ENCODE results near the gene ALX4.

- TF ChIP-seq, protein P1, sequence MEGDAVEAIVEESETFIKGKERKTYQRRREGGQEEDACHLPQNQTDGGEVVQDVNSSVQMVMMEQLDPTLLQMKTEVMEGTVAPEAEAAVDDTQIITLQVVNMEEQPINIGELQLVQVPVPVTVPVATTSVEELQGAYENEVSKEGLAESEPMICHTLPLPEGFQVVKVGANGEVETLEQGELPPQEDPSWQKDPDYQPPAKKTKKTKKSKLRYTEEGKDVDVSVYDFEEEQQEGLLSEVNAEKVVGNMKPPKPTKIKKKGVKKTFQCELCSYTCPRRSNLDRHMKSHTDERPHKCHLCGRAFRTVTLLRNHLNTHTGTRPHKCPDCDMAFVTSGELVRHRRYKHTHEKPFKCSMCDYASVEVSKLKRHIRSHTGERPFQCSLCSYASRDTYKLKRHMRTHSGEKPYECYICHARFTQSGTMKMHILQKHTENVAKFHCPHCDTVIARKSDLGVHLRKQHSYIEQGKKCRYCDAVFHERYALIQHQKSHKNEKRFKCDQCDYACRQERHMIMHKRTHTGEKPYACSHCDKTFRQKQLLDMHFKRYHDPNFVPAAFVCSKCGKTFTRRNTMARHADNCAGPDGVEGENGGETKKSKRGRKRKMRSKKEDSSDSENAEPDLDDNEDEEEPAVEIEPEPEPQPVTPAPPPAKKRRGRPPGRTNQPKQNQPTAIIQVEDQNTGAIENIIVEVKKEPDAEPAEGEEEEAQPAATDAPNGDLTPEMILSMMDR (IDR thresholded peaks at IDR 0.05; ENCODE audit: extremely low read depth in 1 of 2, insufficient read depth in 1 of 2, low read depth in 1 of 2, low read length in 2 of 2) = no peak
- no peak for TF ChIP-seq POLR2A (IDR thresholded peaks at IDR 0.05; ENCODE audit: low read depth, low read length)
- no peak for TF ChIP-seq POLR2AphosphoS5 (IDR thresholded peaks at IDR 0.05; ENCODE audit: insufficient read depth, low read depth, low read length)
- TF ChIP-seq EZH2 (IDR thresholded peaks at IDR 0.05; ENCODE audit: borderline replicate concordance, low read depth, low read length, severe bottlenecking) = no peak
Observed at GRCh38 chr11:44310206-44310462, 195 bp upstream of the ALX4 start.

Measured in endothelial cell of umbilical vein (primary cell).